Duodenal mucosa (tissue), 2 donors: Measurements from ENCODE around the gene CD99.
A peak's percentile ranks its signal among the peaks of the same experiment; 100 is the strongest.
"Not testable (repeated sequence)": the region's sequence is repeated elsewhere in the genome, so short reads cannot be mapped to it uniquely, and the experiment has no call there.

Experiments
- H3K27ac ChIP-seq: one replicate; pipeline ENCODE4 v1.7.0; 2013; ENCODE audit warnings: low read depth, low read length
- H3K27me3 ChIP-seq, 2 donors: one replicate each; pipeline ENCODE4 v1.7.0; 2013; ENCODE audit warnings: low read length in 2 of 2, control low read depth in 1 of 2; ENCODE audit not compliant: insufficient read depth in 2 of 2, control insufficient read depth in 1 of 2
- H3K36me3 ChIP-seq, 2 donors: one replicate each; pipeline ENCODE4 v1.7.0; 2013; ENCODE audit warnings: low read length in 2 of 2, control low read depth in 1 of 2; ENCODE audit not compliant: insufficient read depth in 2 of 2, control insufficient read depth in 1 of 2
- H3K4me1 ChIP-seq, 2 donors: one replicate each; pipeline ENCODE4 v1.7.0; 2013; ENCODE audit warnings: low read length in 2 of 2, control low read depth in 1 of 2; ENCODE audit not compliant: insufficient read depth in 2 of 2, control insufficient read depth in 1 of 2
- H3K4me3 ChIP-seq, 2 donors: one replicate each; pipeline ENCODE4 v1.7.0; 2013; ENCODE audit warnings: low read length in 2 of 2, low read depth in 1 of 2
- H3K9ac ChIP-seq, 2 donors: one replicate each; pipeline ENCODE4 v1.7.0; 2013; ENCODE audit warnings: low read length in 2 of 2, low read depth in 1 of 2
- H3K9me3 ChIP-seq, 2 donors: one replicate each; pipeline ENCODE4 v1.7.0; 2013; ENCODE audit warnings: low read length in 2 of 2, control low read depth in 1 of 2; ENCODE audit not compliant: control insufficient read depth in 1 of 2

CD99 gene

GRCh38 chrX:2723286-2723879 is 32.3 kb downstream of the CD99 start:
- Histone ChIP-seq H3K9ac (no peak overlapping the region), H3K27me3 (no peaks in the 10 kb centered on the region), H3K4me1 (no peaks in the 10 kb centered on the region), H3K9me3 (no peaks in the 10 kb centered on the region), H3K4me3 (no peak overlapping the region), H3K27ac (no peak overlapping the region), H3K36me3 (peaks cover 36 to 85% of the 10 kb centered on the region in 2 donors)

DNA sequence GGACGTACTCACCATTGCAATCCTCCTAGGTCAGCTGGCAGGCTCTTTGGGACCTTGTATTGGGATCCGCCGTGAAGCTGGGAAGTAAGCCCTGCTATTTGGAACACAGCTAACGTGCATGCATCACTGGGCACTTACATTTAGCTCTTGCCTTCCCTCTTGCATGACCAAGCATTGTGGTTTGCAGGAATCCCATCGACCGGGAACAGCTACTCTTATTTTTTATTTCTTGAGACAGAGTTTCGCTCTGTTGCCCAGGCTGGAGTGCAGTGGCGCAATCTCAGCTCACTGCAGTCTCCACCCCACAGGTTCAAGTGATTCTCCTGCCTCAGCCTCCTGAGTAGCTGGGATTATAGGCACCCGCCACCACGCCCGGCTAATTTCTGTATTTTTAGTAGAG is 36.2 kb downstream of the CD99 start:
- not testable (repeated sequence) for H3K27ac ChIP-seq, H3K9ac ChIP-seq, H3K9me3 ChIP-seq, H3K4me3 ChIP-seq, H3K27me3 ChIP-seq, H3K4me1 ChIP-seq
- H3K36me3 ChIP-seq: peaks cover 30 to 72% of the 10 kb centered on the region in 2 donors

GRCh38 chrX:2732076-2732475 is 41.0 kb downstream of the CD99 start:
- Histone ChIP-seq H3K9me3 (peaks cover 0 to 3% of the 10 kb centered on the region in 2 donors), H3K4me3 (no peak overlapping the region), H3K36me3 (peaks cover 26 to 51% of the 10 kb centered on the region in 2 donors), H3K27me3 (no peaks in the 10 kb centered on the region), H3K4me1 (no peaks in the 10 kb centered on the region), H3K27ac (no peak overlapping the region), H3K9ac (no peak overlapping the region)

DNA sequence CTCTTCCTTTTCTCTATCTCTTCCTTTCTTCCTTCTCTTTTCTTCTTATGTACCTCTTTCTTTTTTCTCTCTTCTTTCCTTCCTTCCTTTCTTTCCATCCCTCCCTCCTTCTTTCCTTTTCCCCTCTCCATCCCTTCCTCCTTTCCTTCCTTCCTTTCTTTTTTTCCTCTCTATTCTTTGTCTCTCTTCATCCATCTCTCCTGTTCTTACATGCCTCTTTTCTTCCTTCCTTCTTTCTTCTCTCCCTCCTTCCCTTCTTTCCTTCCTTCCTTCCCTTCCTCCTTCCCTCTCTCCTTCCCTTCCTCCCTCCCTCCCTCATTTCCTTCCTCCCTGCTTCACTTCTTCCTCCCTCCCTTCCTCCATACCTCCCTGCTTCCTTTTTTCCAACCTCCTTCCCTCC is 41.6 kb downstream of the CD99 start:
- H3K27ac ChIP-seq: no peak overlapping the region
- no peaks in the 10 kb centered on the region for H3K27me3 ChIP-seq
- H3K9ac ChIP-seq: no peak overlapping the region
- no peak overlapping the region for H3K4me3 ChIP-seq
- peaks cover 25 to 47% of the 10 kb centered on the region in 2 donors for H3K36me3 ChIP-seq
- peaks cover 0 to 3% of the 10 kb centered on the region in 2 donors for H3K9me3 ChIP-seq
- H3K4me1 ChIP-seq: no peaks in the 10 kb centered on the region

- peaks cover 22 to 45% of the 10 kb centered on the region in 2 donors for H3K36me3 ChIP-seq
- peaks cover 0 to 3% of the 10 kb centered on the region in 2 donors for H3K9me3 ChIP-seq
- H3K4me1 ChIP-seq: no peaks in the 10 kb centered on the region
- no peak overlapping the region for H3K27ac ChIP-seq
- no peak overlapping the region for H3K4me3 ChIP-seq
- H3K9ac ChIP-seq: no peak overlapping the region
- H3K27me3 ChIP-seq: no peaks in the 10 kb centered on the region
These were observed 42.2 kb downstream of the CD99 start for GRCh38 chrX:2733286-2733685.

DNA sequence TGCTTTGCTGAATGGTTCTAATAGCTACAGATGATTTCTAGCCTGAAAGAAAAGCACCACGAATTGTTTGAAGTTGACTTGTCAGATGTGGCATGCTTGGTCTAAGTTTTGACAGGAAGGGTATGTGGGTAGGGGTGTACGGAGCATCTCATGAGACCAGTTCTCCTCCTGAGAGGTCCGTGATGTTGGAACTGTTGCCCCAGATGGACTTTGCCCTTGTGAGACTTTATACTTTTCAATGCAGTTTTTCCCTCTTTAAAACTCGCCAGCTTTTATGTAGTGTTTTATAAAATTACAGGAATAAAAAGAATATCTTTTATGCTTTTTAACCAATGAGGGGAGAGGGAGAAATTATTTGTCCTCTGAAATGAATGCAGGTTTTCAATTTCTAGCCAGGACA is 44.2 kb downstream of the CD99 start:
- no peak overlapping the region for H3K27ac ChIP-seq
- peaks cover 12 to 37% of the 10 kb centered on the region in 2 donors for H3K36me3 ChIP-seq
- no peak overlapping the region for H3K9ac ChIP-seq
- H3K9me3 ChIP-seq: peaks cover 0 to 3% of the 10 kb centered on the region in 2 donors
- no peaks in the 10 kb centered on the region for H3K4me1 ChIP-seq
- H3K27me3 ChIP-seq: no peaks in the 10 kb centered on the region
- H3K4me3 ChIP-seq: no peak overlapping the region

DNA sequence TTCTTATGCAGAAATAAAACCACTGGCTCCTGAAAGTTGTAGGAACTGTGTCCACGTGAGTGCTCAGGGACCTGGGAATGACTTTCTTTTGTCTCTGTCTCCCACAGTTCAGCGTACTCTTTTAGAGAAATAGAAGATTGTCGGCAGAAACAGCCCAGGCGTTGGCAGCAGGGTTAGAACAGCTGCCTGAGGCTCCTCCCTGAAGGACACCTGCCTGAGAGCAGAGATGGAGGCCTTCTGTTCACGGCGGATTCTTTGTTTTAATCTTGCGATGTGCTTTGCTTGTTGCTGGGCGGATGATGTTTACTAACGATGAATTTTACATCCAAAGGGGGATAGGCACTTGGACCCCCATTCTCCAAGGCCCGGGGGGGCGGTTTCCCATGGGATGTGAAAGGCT is 49.6 kb downstream of the CD99 start:
- Histone ChIP-seq H3K36me3 (peaks cover 9 to 32% of the 10 kb centered on the region in 2 donors), H3K4me1 (no peaks in the 10 kb centered on the region), H3K9me3 (no peaks in the 10 kb centered on the region), H3K27ac (no peak overlapping the region), H3K27me3 (no peaks in the 10 kb centered on the region), H3K9ac (no peak overlapping the region), H3K4me3 (no peak overlapping the region)

DNA sequence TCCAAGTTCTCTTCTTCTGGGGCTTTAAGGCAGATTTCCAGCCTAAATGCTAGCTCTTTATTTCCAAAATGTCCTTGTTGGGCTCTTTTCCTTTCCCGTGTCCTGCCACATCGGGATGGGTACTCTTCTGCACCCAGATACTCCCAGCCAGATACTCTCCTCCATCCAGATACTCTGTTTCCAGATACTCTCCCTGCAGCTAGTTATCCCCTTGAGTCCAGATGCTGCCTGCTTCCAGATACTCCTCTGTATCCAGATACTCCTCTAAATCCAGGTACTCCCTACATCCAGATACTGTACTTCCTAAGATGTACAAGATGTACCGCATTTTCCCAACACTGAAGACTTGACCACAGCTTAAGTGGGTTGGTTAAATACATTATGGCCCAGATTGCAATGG is 50.3 kb downstream of the CD99 start:
- no peak overlapping the region for H3K9ac ChIP-seq
- no peaks in the 10 kb centered on the region for H3K27me3 ChIP-seq
- H3K36me3 ChIP-seq: peaks cover 9 to 32% of the 10 kb centered on the region in 2 donors
- no peak overlapping the region for H3K27ac ChIP-seq
- no peak overlapping the region for H3K4me3 ChIP-seq
- H3K9me3 ChIP-seq: no peaks in the 10 kb centered on the region
- H3K4me1 ChIP-seq: peaks cover under 1 to 6% of the 10 kb centered on the region in 2 donors

DNA sequence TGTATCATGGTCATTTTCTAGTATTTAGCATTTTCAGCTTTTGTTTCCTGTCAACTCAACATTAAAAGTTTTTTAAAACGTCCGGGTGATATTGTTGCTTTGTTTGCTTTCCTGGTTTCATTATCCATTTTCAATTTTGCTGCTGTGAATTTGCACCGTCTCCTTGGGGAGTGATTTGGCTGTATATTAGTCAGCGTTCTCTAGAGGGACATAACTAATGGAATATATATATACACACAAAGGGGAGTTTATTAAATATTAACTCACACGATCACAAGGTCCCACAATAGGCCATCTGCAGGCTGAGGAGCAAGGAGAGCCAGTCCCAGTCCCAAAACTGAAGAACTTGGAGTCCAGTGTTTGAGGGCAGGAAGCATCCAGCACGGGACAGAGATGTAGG is 55.2 kb downstream of the CD99 start:
- peak overlapping the region; percentile 30 to 44 for H3K4me3 ChIP-seq
- H3K9ac ChIP-seq, H3K9me3 ChIP-seq, H3K27me3 ChIP-seq, H3K4me1 ChIP-seq, H3K27ac ChIP-seq: not testable (repeated sequence)
- H3K36me3 ChIP-seq: peaks cover 7 to 11% of the 10 kb centered on the region in 2 donors

GRCh38 chrX:2748171-2748814 is 57.2 kb downstream of the CD99 start:
- Histone ChIP-seq H3K9ac (no peak overlapping the region), H3K9me3 (no peaks in the 10 kb centered on the region), H3K4me1 (peaks cover 4 to 7% of the 10 kb centered on the region in 2 donors), H3K4me3 (no peak overlapping the region), H3K27me3 (no peaks in the 10 kb centered on the region), H3K27ac (no peak overlapping the region), H3K36me3 (peaks cover 0 to 6% of the 10 kb centered on the region in 2 donors)
